Esophagus squamous epithelium (tissue), 4 donors: ENCODE data around the gene SCN2B.

Experiments used
- CTCF ChIP-seq, 6 experiments: fragments of 450-650 bp in 4 of 6; fragments of 200-600 bp in 2 of 6; sonication (generic) in 2 of 6; IDR thresholded peaks; one replicate each; pipeline ENCODE4 v1.5.1; 2016 to 2019; ENCODE audit warnings: antibody characterized with exemption in 6 of 6, mild to moderate bottlenecking in 4 of 6, moderate library complexity in 4 of 6
- POLR2A ChIP-seq, 4 donors: fragments of 450-650 bp; IDR thresholded peaks; one replicate each; pipeline ENCODE4 v1.6.1; 2017; ENCODE audit warnings: antibody characterized with exemption in 4 of 4, mild to moderate bottlenecking in 4 of 4, moderate library complexity in 3 of 4

- no peak for TF ChIP-seq CTCF (IDR thresholded peaks at IDR 0.05)
- TF ChIP-seq POLR2A (IDR thresholded peaks at IDR 0.05): no peak
Observed at GRCh38 chr11:118201966-118202365, 25.5 kb upstream of the SCN2B start.
